ENCODE results near the gene SLC2A6.
"Not testable (repeated sequence)": the region's sequence is repeated elsewhere in the genome, so short reads cannot be mapped to it uniquely, and the experiment has no call there.

The SLC2A6 gene

GRCh38 chr9:133460405-133461175, 18.3 kb downstream of the SLC2A6 start:
- DNase-seq (ENCODE audit: low spot score), result no peak

GRCh38 chr9:133459476-133460404, 19.2 kb downstream of the SLC2A6 start, which contains the start of gene CACFD1:
TSS of gene CACFD1 (plus strand) at chr9:133459978. CDS start at chr9:133460067, 89 bp downstream.
- DNase-seq (ENCODE audit: low spot score), result peak; percentile 98

GRCh38 chr9:133458643-133459312, 20.1 kb downstream of the SLC2A6 start:
- peak; percentile 37 for DNase-seq (ENCODE audit: low spot score)

GRCh38 chr9:133457748-133458147, 21.2 kb downstream of the SLC2A6 start:
- no peak for DNase-seq (ENCODE audit: low spot score)

GRCh38 chr9:133457233-133457632, 21.7 kb downstream of the SLC2A6 start:
- DNase-seq (ENCODE audit: low spot score), result no peak

- DNase-seq (ENCODE audit: low spot score), result no peak
Observed at GRCh38 chr9:133456409-133456808, 22.5 kb downstream of the SLC2A6 start.

GRCh38 chr9:133455936-133456335, 23.0 kb downstream of the SLC2A6 start:
- no peak for DNase-seq (ENCODE audit: low spot score)

- DNase-seq (ENCODE audit: low spot score), result no peak
Observed at GRCh38 chr9:133454943-133455673, 23.8 kb downstream of the SLC2A6 start.

GRCh38 chr9:133454325-133454724, 24.6 kb downstream of the SLC2A6 start:
- DNase-seq (ENCODE audit: low spot score), result no peak

GRCh38 chr9:133453651-133454050, 25.2 kb downstream of the SLC2A6 start:
- no peak for DNase-seq (ENCODE audit: low spot score)

GRCh38 chr9:133452562-133452961, 26.3 kb downstream of the SLC2A6 start:
- no peak for DNase-seq (ENCODE audit: low spot score)

GRCh38 chr9:133451865-133452264, 27.0 kb downstream of the SLC2A6 start:
- not testable (repeated sequence) for DNase-seq (ENCODE audit: low spot score)

GRCh38 chr9:133449760-133450159, 29.1 kb downstream of the SLC2A6 start:
- DNase-seq (ENCODE audit: low spot score), result peak; percentile 76

GRCh38 chr9:133448487-133448972, 30.4 kb downstream of the SLC2A6 start:
- no peak for DNase-seq (ENCODE audit: low spot score)

- DNase-seq (ENCODE audit: low spot score), result no peak
Observed at GRCh38 chr9:133445293-133445969, 33.5 kb downstream of the SLC2A6 start.

- peak; percentile 59 for DNase-seq (ENCODE audit: low spot score)
Observed at GRCh38 chr9:133443982-133444381, 34.9 kb downstream of the SLC2A6 start.

- no peak for DNase-seq (ENCODE audit: low spot score)
Observed at GRCh38 chr9:133443248-133443647, 35.7 kb downstream of the SLC2A6 start.

- no peak for DNase-seq (ENCODE audit: low spot score)
Observed at GRCh38 chr9:133441571-133441970, 37.3 kb downstream of the SLC2A6 start.

GRCh38 chr9:133440874-133441273, 38.0 kb downstream of the SLC2A6 start:
- no peak for DNase-seq (ENCODE audit: low spot score)

- DNase-seq (ENCODE audit: low spot score), result no peak
Observed at GRCh38 chr9:133439337-133439736, 39.6 kb downstream of the SLC2A6 start.

Data from RKO (cell line).